Rectal smooth muscle tissue (tissue), 1 donor: ENCODE results near the gene HSPA6.
A peak's percentile ranks its signal among the peaks of the same experiment; 100 is the strongest.

Experiments used
- H3K27ac ChIP-seq: one replicate; pipeline ENCODE4 v1.7.0; 2013; ENCODE audit warnings: low read depth, low read length, inconsistent platforms
- H3K27me3 ChIP-seq: one replicate; pipeline ENCODE4 v1.7.0; 2013; ENCODE audit warnings: low read length; ENCODE audit not compliant: control insufficient read depth, insufficient read depth
- H3K36me3 ChIP-seq: one replicate; pipeline ENCODE4 v1.7.0; 2013; ENCODE audit warnings: low read length; ENCODE audit not compliant: control insufficient read depth, insufficient read depth
- H3K4me1 ChIP-seq: one replicate; pipeline ENCODE4 v1.7.0; 2013; ENCODE audit warnings: low read length; ENCODE audit not compliant: control insufficient read depth, insufficient read depth
- H3K4me3 ChIP-seq: one replicate; pipeline ENCODE4 v1.7.0; 2013; ENCODE audit warnings: low read length
- H3K9ac ChIP-seq: one replicate; pipeline ENCODE4 v1.7.0; 2013; ENCODE audit warnings: low read length

HSPA6 gene

DNA sequence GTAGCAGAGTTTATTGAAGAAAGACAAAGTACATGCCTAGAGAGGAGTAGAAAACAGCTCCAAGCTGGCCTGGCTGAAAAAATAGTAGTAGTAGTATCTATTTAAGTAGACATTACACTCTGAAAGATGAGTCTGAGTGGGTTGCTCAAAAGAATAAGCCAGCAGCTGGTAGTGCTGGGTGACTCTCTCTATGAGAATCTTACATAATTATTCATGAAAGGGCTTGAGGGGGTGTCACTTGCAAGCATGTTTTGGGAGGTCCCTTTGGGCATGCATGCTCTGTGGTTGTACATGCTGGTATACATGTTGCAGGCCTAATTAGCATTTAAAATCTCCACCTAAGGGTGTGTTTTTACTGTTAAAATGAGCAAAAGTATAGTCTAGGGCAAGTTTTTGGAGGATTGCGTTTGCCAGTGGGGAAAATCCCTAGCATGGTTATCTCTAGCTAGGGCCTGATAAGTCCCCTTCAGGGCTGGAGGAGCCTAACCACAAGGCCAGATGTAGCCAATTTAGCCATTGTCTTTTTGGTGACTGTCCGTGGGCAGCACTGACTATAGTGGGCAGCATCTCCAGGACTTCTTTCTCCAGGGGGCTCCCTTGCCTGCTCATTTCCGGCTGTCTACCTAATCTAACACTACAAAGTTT lies 30.1 kb upstream of the HSPA6 start:
- Histone ChIP-seq H3K4me1 (no peaks in the 10 kb centered on the region), H3K36me3 (no peaks in the 10 kb centered on the region), H3K27ac (no peak overlapping the region), H3K27me3 (peaks cover 6% of the 10 kb centered on the region), H3K4me3 (no peak overlapping the region), H3K9ac (no peak overlapping the region)

DNA sequence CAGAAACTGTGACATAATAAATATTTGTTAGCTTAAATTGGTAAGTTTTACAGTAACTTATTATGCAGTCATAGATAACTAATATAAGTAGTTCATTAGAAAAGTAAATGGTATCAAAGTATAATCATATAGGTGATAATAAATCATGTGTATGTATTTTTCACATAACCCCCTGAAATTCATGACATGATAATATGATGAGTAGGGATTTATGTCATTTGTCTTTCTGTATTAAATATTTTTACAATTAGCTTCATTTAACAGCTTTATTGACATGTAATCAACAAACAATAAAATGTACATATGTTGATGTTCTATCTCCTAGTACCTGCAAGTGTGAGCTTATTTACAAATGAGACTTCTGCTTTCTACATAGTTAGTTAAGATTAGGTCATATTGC lies 28.9 kb upstream of the HSPA6 start:
- Histone ChIP-seq H3K9ac (no peak overlapping the region), H3K4me3 (no peak overlapping the region), H3K36me3 (no peaks in the 10 kb centered on the region), H3K4me1 (no peaks in the 10 kb centered on the region), H3K27ac (no peak overlapping the region), H3K27me3 (peaks cover 6% of the 10 kb centered on the region)

DNA sequence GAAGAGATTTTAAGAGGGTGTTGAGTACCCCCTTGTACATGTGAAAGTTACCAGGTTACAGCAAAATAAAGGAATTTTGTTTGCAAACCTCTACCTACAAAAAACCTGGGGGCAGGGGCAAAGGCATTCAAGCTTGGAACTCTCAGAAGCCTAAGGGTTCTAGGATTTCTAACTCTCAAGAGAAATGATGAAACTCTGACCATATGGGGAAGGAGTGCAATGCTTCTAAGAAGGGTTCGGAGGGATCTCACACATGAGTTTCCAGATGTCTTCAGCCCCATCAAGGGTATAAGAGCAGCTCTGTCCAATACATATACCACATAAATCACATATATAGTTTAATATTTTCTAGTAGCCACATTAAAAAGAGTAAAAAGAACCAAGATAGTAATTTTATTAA lies 26.4 kb upstream of the HSPA6 start:
- Histone ChIP-seq H3K27ac (no peak overlapping the region), H3K27me3 (no peaks in the 10 kb centered on the region), H3K9ac (no peak overlapping the region), H3K4me3 (no peak overlapping the region), H3K4me1 (no peaks in the 10 kb centered on the region), H3K36me3 (no peaks in the 10 kb centered on the region)

DNA sequence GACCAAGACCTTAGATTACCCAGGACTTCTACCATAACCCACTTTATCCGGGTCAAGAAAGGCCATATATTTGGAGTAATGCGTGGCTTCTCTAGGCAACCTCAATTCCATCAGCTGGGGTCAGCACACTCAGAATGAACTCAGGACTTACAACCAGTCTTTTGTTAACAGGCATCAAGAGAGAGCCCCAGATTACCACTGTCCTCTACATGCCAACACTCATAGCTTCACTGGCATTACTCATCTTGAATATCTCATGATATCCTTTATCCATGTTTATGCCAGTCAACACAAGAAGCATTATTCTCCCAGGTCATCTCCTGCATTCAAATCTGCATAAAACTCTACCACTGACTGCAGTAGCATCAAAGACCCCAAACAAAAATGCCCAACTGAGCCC lies 25.7 kb upstream of the HSPA6 start:
- Histone ChIP-seq H3K4me1 (no peaks in the 10 kb centered on the region), H3K36me3 (no peaks in the 10 kb centered on the region), H3K27ac (no peak overlapping the region), H3K27me3 (peaks cover 1% of the 10 kb centered on the region), H3K4me3 (no peak overlapping the region), H3K9ac (no peak overlapping the region)

DNA sequence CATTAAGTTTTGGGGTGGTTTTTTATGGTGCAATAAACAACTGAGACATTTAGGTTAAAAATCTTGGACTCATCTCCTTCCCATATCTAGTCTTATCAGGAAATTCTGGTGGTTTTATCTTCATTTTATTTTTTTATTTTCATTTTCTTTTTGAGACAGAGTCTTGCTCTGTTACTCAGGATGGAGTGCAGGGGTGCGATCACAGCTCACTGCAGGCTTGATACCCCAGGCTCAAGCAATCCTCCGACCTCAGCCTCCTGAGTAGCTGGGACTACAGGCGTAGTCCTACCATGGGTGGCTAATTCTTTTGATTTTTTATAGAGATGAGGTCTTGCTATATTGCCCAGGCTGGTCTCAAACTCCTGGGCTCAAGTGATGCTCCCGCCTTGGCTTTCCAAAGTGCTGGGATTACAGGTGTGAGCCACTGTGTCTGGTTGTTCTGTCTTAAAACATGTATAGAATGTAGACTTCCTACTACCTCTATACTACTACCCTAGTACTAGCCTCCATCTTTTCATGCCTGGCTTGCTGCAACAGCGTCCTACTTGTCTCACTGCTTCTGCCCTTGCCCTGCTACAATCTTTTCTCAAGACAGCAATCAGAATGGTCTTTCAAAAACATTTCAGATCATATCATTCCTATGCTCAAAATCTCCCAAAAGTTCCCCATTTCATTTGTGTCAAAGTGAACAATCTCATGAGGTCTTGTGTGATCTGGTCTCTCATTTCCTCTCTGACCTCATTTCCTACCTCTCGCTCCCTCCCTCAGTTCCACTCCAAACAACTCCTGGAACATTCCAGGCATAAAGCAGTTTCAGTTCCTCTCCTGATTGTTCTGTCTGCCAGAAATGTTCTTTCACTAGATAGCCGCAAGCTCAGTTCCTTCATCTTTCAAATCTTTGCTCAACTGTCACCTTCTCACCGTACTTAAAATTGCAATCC lies 25.0 kb upstream of the HSPA6 start:
- Histone ChIP-seq H3K4me3 (no peak overlapping the region), H3K36me3 (no peaks in the 10 kb centered on the region), H3K27ac (no peak overlapping the region), H3K4me1 (no peaks in the 10 kb centered on the region), H3K9ac (no peak overlapping the region), H3K27me3 (peaks cover 2% of the 10 kb centered on the region)

DNA sequence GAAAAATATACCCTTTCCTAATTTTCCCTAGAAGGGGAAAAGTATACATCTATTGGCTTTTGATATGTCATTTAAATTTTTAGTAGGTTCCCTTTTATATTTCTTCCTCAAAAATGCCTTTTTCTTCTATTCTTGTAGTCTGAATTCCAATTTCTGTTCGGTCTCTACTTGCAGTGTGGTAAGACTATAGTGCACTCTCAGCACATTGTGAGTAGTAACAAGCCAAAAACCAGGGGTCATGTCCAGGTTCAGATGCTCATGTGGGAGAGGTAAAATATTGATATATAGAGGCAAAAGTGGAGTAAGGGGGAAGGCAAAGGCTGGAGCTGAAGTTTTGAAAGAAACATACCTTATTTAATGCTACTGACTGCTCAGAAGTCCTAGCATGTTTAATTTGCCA lies 23.1 kb upstream of the HSPA6 start:
- H3K4me3 ChIP-seq = no peak overlapping the region
- no peak overlapping the region for H3K9ac ChIP-seq
- no peak overlapping the region for H3K27ac ChIP-seq
- H3K36me3 ChIP-seq = no peaks in the 10 kb centered on the region
- H3K4me1 ChIP-seq = no peaks in the 10 kb centered on the region
- H3K27me3 ChIP-seq = peaks cover 2% of the 10 kb centered on the region

DNA sequence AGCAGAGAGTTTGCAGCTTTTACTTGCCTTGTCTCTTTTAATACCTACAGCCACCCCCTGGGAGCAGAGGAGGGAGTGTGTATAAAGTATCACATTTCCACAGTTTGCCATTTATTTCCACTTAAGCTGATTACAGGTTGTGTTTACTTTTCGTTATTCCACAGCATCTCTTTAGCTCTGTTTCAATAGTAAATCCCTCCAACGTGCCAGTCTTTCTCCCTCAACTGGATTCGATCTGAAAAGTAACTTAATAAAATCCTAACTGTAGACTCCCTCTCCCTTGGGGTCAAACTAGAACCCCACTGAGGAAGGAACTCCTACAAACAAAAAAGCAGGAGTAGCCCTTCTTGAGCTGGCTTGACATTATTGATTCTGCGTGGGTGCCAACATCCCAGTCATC lies 22.2 kb upstream of the HSPA6 start:
- Histone ChIP-seq H3K4me1 (no peaks in the 10 kb centered on the region), H3K27ac (no peak overlapping the region), H3K4me3 (no peak overlapping the region), H3K27me3 (peaks cover 2% of the 10 kb centered on the region), H3K9ac (no peak overlapping the region), H3K36me3 (no peaks in the 10 kb centered on the region)

DNA sequence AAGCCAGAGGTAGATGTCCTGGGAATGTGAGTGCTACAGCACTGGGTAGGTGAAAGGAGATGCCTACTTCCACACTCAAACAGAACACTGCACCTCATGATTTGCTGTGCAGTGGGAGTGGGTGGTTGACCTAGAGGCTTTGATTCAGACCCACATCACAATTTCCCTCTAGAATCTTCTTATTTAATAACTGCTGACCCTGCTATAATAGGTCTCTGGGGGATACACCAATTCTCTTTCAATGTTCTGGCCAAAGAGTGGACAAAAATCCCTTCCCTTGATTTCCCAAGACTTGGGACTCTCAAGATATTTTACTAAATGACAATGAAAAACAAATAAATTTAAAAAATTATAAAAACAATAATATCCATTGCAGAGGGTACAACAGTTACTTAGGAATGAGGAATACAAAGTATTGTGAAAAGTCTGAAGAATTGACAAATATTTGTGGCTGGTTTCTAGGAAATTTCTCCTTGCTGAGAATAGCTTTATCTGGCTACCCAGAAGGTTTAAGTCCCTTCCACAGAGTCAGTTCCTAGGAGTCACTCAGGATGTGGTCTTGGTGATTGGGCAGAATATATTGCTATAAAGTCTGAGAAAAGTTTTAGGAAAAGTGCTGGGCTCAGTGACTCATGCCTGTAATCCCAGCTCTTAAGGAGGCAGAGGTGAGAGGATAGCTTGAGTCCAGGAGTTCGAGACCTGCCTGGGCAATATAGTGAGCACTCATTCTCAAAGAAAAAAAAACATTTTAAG lies 21.5 kb upstream of the HSPA6 start:
- no peaks in the 10 kb centered on the region for H3K4me1 ChIP-seq
- H3K9ac ChIP-seq = no peak overlapping the region
- H3K4me3 ChIP-seq = no peak overlapping the region
- no peaks in the 10 kb centered on the region for H3K36me3 ChIP-seq
- H3K27me3 ChIP-seq = peaks cover 2% of the 10 kb centered on the region
- no peak overlapping the region for H3K27ac ChIP-seq

DNA sequence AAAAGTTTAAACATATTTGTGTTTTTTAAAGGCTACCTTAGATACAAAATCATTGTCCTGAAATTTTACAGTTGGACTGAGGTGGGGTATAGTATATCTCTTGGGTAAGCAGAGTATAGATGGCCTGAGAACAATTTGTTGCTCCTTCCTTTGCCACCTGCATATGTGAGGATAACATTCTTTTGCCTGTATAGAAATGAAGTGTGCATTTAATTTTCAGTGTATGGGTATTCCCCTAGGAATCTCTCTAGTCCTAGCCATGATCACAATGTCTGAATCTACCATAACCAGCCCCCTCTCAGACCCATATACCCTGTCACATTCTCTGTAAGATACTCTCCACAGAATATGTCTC lies 21.0 kb upstream of the HSPA6 start:
- H3K4me1 ChIP-seq = no peaks in the 10 kb centered on the region
- no peak overlapping the region for H3K4me3 ChIP-seq
- peaks cover 2% of the 10 kb centered on the region for H3K27me3 ChIP-seq
- no peaks in the 10 kb centered on the region for H3K36me3 ChIP-seq
- H3K27ac ChIP-seq = no peak overlapping the region
- H3K9ac ChIP-seq = no peak overlapping the region

DNA sequence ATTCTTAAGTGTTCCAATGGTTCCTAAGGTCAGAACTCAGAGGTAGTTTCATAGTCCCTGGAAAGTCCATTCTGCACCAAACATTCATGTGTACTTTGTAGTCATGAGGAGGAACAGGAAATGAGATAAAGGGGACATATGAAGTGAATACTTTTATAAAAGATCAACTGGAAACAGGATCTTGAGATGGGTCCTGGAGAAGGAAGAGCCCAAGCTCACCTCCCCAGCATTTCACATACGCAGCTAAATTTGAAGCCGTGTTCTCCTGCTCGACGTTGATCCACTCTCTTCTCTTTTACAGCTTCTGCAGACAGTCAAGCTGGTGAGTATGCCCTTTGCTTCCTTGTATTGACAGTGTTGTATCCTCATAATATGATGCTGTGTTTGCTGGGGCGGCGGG lies 18.7 kb upstream of the HSPA6 start:
- H3K27me3 ChIP-seq = peaks cover 2% of the 10 kb centered on the region
- no peak overlapping the region for H3K4me3 ChIP-seq
- H3K27ac ChIP-seq = no peak overlapping the region
- H3K4me1 ChIP-seq = no peaks in the 10 kb centered on the region
- no peaks in the 10 kb centered on the region for H3K36me3 ChIP-seq
- no peak overlapping the region for H3K9ac ChIP-seq

DNA sequence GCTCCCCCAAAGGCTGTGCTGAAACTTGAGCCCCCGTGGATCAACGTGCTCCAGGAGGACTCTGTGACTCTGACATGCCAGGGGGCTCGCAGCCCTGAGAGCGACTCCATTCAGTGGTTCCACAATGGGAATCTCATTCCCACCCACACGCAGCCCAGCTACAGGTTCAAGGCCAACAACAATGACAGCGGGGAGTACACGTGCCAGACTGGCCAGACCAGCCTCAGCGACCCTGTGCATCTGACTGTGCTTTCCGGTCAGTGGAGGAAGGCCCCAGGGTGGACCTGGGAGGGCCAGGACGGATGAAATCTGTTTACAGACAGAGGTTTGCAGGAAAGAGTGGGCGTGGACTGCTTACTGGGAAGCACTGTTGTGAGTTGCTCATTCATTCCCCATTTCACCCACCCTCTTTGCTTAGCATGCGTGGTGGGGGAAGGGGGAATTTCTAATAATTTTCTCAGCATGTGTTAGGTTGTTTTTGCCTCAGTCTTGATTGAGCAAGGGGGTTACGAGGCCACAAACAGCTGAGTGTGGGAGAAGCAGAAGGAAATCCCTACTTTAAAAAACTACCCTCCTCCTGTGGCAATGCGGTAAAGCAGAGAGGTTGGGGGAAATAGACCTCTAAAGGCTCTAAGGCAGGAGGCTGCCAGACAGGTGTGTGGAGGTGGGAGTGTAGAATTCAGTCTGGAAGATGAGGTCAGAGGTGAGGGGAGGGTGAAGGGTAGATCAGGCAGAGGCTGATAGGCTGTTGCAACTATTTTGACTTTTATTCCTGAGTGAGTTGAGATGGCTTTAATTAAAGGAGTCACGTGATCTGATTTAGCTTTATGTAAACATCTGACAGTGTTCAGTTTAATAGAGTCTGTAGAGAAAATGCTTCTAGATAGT lies 17.8 kb upstream of the HSPA6 start:
- no peaks in the 10 kb centered on the region for H3K4me1 ChIP-seq
- H3K9ac ChIP-seq = no peak overlapping the region
- H3K27me3 ChIP-seq = peaks cover 2% of the 10 kb centered on the region
- no peaks in the 10 kb centered on the region for H3K36me3 ChIP-seq
- H3K27ac ChIP-seq = no peak overlapping the region
- H3K4me3 ChIP-seq = peak overlapping the region; percentile 21

DNA sequence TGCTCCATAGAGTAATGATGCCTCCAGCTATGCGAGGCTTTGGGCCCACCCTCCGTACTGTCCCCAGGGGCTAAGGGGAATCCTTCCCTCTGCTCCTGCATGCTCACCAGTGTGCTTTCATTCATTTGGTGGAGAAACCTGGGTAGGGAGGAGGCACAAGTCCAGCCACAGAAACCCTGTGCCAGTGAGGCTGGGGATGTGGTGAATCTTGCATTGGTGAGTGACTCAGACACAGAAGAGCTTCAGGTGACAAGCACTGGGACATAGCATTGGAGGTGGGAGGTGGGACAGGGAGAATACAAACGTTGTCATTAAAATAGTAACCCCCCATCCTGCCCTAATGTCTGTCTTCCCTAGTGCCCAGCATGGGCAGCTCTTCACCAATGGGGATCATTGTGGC lies 13.9 kb upstream of the HSPA6 start:
- no peaks in the 10 kb centered on the region for H3K4me1 ChIP-seq
- H3K4me3 ChIP-seq = no peak overlapping the region
- H3K27ac ChIP-seq = no peak overlapping the region
- no peak overlapping the region for H3K9ac ChIP-seq
- no peaks in the 10 kb centered on the region for H3K36me3 ChIP-seq
- no peaks in the 10 kb centered on the region for H3K27me3 ChIP-seq
